Mucosa of stomach (tissue), 1 donor: ENCODE measurements around the gene WBP4.
"Not testable (repeated sequence)": the region's sequence is repeated elsewhere in the genome, so short reads cannot be mapped to it uniquely, and the experiment has no call there.

ENCODE experiments used
- H3K27me3 ChIP-seq: one replicate; pipeline ENCODE4 v1.7.0; 2013; ENCODE audit warnings: mild to moderate bottlenecking, low read length; ENCODE audit not compliant: control insufficient read depth, insufficient read depth
- H3K36me3 ChIP-seq: one replicate; pipeline ENCODE4 v1.7.0; 2013; ENCODE audit warnings: low read length; ENCODE audit not compliant: control insufficient read depth, insufficient read depth
- H3K4me1 ChIP-seq: one replicate; pipeline ENCODE4 v1.7.0; 2013; ENCODE audit warnings: mild to moderate bottlenecking, low read length; ENCODE audit not compliant: control insufficient read depth, insufficient read depth
- H3K4me3 ChIP-seq: one replicate; pipeline ENCODE4 v1.7.0; 2013; ENCODE audit warnings: low read length
- H3K9ac ChIP-seq: one replicate; pipeline ENCODE4 v1.7.0; 2013; ENCODE audit warnings: mild to moderate bottlenecking, low read length, moderate library complexity
- H3K9me3 ChIP-seq: one replicate; pipeline ENCODE4 v1.7.0; 2013; ENCODE audit warnings: mild to moderate bottlenecking, low read length, moderate library complexity; ENCODE audit not compliant: control insufficient read depth
- donor health status: Pancreatic carcinoma.

Gene WBP4

DNA sequence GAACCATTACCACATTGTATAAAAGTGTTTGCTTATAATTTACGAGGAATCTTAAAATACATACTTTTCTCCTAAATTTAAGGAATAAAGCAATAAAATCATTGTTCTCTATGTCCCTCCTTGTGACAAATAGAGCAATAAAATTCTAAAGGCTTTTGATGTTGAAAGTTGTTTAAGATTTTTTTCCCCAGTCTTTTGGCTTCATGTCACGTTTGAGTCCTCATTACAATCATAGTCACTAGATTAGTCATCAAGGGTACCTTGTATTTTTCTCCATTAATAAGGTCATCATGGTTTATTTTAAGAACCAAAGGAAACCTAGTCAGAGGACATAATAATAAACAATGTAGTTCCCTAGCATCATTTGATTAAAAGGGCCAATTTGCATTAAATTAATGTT lies 3.2 kb downstream of the WBP4 start:
- Histone ChIP-seq H3K9me3 (no peaks in the 10 kb centered on the region), H3K9ac (no peak overlapping the region), H3K4me3 (no peak overlapping the region), H3K4me1 (no peaks in the 10 kb centered on the region), H3K27me3 (no peaks in the 10 kb centered on the region), H3K36me3 (no peaks in the 10 kb centered on the region)

DNA sequence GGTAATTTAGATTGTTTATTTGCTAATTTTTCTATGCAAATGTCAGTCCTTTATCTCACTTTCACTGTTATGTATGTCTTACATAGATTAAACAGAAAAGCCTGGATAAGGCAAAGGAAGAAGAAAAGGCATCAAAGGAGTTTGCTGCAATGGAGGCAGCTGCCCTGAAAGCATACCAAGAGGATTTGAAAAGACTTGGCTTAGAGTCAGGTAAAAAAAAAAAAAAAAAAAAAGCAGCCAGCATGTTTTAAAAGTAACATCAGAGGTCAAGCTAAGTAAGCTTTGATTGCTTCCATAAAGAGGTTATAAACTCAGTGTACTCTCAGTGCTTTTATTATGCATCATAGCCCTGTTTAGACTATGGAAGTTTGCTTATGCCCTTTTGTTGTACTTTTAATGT lies 3.8 kb downstream of the WBP4 start:
- no peak overlapping the region for H3K4me3 ChIP-seq
- H3K36me3 ChIP-seq, result no peaks in the 10 kb centered on the region
- no peak overlapping the region for H3K9ac ChIP-seq

DNA sequence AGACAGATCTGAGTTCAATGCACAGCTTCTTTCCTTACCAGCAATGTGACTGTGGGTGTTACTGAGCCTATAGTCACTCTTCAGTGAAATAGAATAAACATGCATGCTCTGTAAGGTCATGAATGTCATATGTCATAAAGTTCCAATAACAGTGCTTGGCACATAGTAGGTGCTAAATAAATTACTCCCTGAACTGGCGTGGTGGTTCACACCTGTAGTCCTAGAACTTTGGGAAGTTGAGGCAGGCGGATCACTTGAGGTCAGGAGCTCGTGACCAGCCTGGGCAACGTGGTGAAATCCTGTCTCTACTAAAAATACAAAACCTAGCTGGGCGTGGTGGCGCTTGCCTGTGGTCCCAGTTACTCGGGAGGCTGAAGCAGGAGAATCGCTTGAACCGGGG lies 13.2 kb downstream of the WBP4 start:
- Histone ChIP-seq H3K9ac (no peak overlapping the region), H3K36me3 (no peaks in the 10 kb centered on the region), H3K4me1 (no peaks in the 10 kb centered on the region), H3K27me3 (no peaks in the 10 kb centered on the region), H3K9me3 (no peaks in the 10 kb centered on the region), H3K4me3 (no peak overlapping the region)

More for the DNA sequence above, 3.8 kb downstream of the WBP4 start:
- Histone ChIP-seq H3K4me1 (no peaks in the 10 kb centered on the region), H3K9me3 (no peaks in the 10 kb centered on the region), H3K27me3 (no peaks in the 10 kb centered on the region)

DNA sequence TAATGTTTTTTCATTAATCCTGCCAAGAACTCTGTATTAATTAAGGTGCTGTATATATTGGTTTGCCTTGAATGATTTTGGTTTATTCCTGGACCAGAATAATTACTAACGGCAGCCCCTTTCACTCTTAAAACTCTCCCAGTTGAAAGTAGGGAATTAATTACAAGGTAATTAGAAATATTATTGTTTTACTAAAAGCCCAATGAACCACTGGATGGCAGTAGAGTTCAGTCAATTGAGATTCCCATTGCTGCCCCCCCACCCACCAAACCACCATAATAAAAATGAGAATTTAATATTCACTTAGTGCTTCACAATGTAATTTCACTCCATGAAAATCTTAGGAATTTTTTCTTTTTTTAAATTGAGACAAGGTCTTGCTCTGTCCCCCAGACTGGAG lies 13.7 kb downstream of the WBP4 start:
- Histone ChIP-seq H3K9me3 (no peaks in the 10 kb centered on the region), H3K36me3 (no peaks in the 10 kb centered on the region), H3K4me3 (no peak overlapping the region), H3K27me3 (no peaks in the 10 kb centered on the region), H3K4me1 (no peaks in the 10 kb centered on the region), H3K9ac (no peak overlapping the region)

DNA sequence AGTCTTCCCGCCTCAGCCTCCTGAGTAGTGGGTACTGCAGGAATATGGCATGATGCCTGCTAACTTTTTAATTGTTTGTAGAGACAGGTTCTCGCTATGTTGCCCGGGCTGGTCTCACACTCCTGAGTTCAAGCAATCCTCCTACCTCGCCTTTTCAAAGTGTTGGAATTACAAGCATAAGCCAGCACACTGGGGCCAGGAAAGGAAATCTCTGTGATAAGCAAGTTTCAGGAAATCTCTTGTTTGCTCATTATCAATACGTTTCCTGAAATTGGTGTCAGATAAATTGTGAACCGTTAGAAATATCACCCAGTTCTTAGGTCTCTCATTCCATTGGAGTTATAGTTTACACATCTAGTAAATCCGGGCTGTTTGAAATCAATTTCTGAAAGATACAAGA lies 14.2 kb downstream of the WBP4 start:
- H3K36me3 ChIP-seq, result no peaks in the 10 kb centered on the region
- H3K9me3 ChIP-seq, result no peaks in the 10 kb centered on the region
- H3K27me3 ChIP-seq, result no peaks in the 10 kb centered on the region
- no peak overlapping the region for H3K9ac ChIP-seq
- no peak overlapping the region for H3K4me3 ChIP-seq
- no peaks in the 10 kb centered on the region for H3K4me1 ChIP-seq

DNA sequence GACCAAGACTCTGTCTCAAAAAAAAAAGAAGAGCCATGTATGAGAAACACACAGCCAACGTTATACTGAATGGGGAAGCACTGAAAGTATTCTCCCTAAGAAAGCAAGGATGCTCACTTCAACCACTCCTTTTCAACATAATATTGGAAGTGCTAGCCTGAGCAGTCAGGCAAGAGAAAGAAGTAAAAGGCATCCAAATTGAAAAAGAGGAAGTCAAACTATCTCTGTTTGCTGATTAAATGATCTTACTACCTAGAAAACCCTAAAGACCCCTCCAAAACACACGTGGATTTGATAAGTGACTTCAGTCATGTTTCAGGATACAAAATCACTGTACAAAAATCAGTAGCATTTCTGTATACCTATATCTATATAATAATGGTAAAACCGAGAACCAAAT lies 16.2 kb downstream of the WBP4 start:
- H3K27me3 ChIP-seq, result no peaks in the 10 kb centered on the region
- no peak overlapping the region for H3K9ac ChIP-seq
- H3K9me3 ChIP-seq, result no peaks in the 10 kb centered on the region
- peaks cover 6% of the 10 kb centered on the region for H3K36me3 ChIP-seq
- no peak overlapping the region for H3K4me3 ChIP-seq
- H3K4me1 ChIP-seq, result no peaks in the 10 kb centered on the region

DNA sequence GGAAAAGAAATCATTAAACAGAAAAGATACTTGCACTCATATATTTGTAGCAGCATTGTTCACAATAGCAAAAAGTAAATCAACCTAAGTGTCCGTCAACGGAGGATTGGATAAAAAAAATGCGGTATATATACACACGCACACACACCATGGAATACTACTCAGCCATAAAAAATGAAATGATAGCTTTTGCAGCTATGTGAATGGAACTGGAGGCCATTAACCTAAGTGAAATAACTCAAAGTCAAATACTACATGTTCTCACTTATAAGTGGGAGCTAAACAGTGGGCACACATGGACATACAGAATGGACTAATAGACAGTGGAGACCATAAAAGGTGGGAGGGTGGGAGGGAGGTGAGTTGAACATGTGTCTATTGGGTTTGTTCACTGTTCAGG lies 18.4 kb downstream of the WBP4 start:
- Histone ChIP-seq H3K4me3 (no peak overlapping the region), H3K4me1 (no peaks in the 10 kb centered on the region), H3K9me3 (no peaks in the 10 kb centered on the region), H3K9ac (no peak overlapping the region), H3K27me3 (no peaks in the 10 kb centered on the region), H3K36me3 (peaks cover 6% of the 10 kb centered on the region)

DNA sequence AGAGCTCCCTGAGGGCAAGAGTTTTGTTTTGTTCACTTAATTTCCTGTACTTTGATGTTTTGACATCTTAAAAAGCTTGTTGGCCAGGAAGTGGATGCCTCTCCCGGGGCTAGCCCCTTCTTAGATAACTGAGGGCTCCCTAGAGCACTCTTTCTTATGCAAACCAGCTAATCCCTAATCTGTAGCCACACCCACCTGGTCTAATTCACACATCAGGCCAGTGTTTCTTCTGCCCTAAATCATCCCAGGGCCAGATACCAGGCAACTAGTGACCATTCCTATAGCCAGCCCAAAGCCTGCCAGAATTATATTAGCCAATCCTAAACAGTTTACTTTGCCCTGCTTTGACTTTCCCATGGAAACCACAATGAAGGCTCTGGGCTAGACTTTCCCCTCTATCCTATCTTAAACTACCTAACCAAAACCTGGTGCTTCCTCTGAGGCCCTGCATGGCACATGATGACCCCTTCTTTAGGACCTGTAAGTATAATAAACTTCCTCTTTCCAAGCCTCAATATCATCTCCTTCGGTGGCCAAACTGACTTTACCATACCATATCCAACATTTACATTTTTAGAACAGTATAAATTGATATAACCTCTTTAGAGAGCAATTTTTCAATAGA lies 24.8 kb downstream of the WBP4 start:
- peaks cover 6% of the 10 kb centered on the region for H3K36me3 ChIP-seq

DNA sequence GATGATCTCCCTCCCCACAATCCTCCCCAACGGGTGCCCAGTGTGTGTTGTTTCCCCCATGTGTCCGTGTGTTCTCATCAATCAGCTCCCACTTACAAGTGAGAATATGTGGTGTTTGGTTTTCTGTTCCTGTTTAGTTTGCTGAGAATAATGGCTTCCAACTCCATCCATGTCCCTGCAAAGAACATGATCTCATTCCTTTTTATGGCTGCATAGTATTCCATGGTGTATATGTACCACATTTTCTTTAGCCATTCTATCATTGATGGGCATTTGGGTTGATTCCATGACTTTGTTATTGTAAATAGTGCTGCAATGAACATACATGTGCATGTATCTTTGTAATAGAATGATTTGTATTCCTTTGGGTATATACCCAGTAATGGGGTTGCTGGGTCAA lies 34.4 kb downstream of the WBP4 start:
- not testable (repeated sequence) for H3K9ac ChIP-seq, H3K36me3 ChIP-seq, H3K4me3 ChIP-seq, H3K9me3 ChIP-seq, H3K27me3 ChIP-seq, H3K4me1 ChIP-seq

More for the DNA sequence above, 24.8 kb downstream of the WBP4 start:
- Histone ChIP-seq H3K9ac (no peak overlapping the region), H3K9me3 (no peaks in the 10 kb centered on the region), H3K4me1 (no peaks in the 10 kb centered on the region), H3K27me3 (no peaks in the 10 kb centered on the region), H3K4me3 (no peak overlapping the region)

DNA sequence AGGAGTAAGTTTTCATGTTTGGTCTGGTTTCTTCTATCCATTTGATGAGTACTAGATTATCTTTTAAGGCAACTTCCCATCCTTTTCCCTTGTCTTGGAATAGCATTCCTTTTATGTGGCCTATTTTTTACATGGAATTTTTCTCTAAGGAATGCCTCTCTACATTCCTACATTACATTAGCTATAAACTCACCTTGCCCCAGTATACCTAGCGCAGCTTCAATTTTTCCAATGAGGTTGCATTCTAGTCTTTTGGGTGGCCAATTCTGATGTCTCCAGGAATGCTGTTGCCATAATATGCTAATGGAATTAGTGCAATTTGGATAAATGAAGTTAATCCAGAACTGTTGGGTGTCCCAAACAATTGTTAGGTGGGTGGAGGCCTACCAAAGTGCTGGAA lies 37.5 kb downstream of the WBP4 start:
- H3K36me3 ChIP-seq, result no peaks in the 10 kb centered on the region
- H3K27me3 ChIP-seq, result no peaks in the 10 kb centered on the region
- no peak overlapping the region for H3K4me3 ChIP-seq
- H3K4me1 ChIP-seq, result no peaks in the 10 kb centered on the region
- no peak overlapping the region for H3K9ac ChIP-seq
- H3K9me3 ChIP-seq, result no peaks in the 10 kb centered on the region

DNA sequence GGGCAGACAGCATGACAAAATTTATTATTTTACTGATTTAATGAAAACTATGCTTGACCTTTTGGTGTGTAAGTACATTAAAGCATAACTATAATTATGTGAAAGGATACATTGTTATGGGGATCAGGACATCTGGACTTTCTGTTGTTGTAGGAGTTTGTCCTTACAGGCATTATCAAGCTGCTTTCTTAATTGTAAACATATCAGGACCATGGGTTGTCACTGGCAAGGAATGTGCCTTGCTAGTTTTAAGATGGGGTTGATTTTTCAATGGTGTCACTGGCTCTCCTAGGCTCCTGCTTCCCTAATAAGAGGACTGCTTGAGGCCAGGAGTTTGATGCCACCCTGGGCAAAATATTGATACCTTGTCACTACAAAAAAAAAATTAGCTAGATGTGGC lies 38.7 kb downstream of the WBP4 start:
- no peaks in the 10 kb centered on the region for H3K9me3 ChIP-seq
- no peaks in the 10 kb centered on the region for H3K4me1 ChIP-seq
- H3K36me3 ChIP-seq, result no peaks in the 10 kb centered on the region
- H3K4me3 ChIP-seq, result no peak overlapping the region
- no peak overlapping the region for H3K9ac ChIP-seq
- H3K27me3 ChIP-seq, result no peaks in the 10 kb centered on the region

DNA sequence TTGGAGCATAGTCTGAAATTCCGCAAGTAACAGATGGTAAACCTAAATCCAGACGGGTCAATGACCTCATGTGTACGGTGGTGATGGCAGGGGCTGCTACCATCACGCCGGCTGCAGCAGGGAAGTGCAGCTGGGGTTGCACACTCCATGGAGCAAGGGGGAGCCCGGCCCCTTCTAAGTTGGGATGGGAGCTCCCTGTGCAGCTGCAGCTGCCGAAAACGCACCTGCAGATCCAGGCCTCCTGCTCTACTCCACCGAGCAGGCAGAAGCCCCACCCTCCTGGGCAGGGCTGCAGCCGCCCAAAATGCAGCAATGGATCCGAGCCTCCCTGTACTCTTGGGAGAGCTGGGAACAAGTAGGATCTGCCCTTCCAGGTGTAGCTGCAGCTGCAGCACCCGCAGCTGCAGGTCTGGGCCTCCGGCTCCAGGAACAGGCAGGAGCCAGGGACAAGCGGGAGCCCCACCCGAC lies 45.8 kb downstream of the WBP4 start:
- no peaks in the 10 kb centered on the region for H3K27me3 ChIP-seq
- H3K36me3 ChIP-seq, result no peaks in the 10 kb centered on the region
- no peak overlapping the region for H3K9ac ChIP-seq
- H3K9me3 ChIP-seq, result no peaks in the 10 kb centered on the region
- H3K4me3 ChIP-seq, result no peak overlapping the region
- no peaks in the 10 kb centered on the region for H3K4me1 ChIP-seq

DNA sequence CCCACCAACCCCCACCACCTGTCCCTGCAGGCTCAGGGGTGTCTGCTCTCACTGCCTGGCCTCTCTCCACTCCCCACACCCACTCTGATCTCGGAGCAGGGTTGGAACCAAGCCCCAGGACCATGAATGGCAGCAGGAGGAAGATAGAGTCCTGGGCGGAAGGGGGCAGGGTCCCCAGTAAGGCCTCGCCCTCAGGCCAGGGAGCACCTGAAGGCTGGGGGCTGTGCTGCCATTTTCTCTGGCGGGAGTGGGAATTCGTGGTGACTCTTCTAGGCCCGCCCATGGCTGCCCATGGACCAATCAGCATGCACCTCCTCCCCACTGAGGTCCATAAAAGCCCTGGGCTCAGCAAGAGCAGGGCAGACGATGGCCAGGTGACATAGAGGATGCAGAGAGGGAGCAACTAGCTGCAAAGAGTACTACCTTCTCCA lies 46.3 kb downstream of the WBP4 start:
- Histone ChIP-seq H3K36me3 (no peaks in the 10 kb centered on the region), H3K4me1 (no peaks in the 10 kb centered on the region), H3K9ac (no peak overlapping the region), H3K27me3 (no peaks in the 10 kb centered on the region), H3K4me3 (no peak overlapping the region), H3K9me3 (no peaks in the 10 kb centered on the region)
